HG02798 (cell line): ENCODE measurements around the gene SEMA4C.

ENCODE experiments used
- ATAC-seq: cut with Tn5 transposase; IDR thresholded peaks from one replicate; pipeline ENCODE4 v1.9.1; 2021; ENCODE audit warnings: mild to moderate bottlenecking; ENCODE audit not compliant: unreplicated experiment, poor library complexity

Gene SEMA4C

DNA sequence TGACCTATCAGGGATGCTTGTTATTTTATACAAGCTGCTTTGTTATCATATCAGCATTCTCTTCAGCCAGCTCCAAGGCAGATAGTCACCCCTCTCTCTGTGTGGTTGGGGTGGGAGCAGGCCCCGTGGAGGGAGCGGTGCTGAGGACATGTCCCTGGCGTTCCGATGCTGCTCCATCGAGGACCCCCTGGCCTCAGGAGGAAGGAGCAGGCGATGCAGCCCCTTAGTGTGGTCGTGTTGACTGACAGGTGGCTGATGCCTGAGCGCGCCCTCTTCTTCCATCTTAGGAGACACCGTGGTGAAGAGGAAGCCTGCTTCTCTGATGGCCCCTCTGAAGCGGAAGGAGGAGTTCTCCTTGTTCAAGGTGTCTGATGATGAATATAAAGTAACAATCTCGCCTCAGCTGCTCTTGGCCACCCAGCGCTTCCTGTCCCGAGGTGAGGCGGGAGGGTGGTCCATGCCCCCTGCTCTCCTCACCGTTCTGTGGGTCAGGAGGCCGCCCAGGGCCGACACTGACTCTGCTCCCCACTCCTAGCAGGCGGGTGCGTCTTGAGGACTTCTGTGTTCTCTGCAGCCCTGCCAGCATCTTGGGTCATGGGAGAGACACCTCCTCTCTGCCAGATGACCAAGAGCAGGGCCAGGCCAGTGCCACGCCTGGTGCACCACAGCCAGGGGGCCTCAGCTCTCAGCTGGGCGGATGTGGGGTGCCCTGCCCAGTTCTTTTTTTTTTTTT lies 43.2 kb downstream of the SEMA4C start:
- no peak for ATAC-seq

DNA sequence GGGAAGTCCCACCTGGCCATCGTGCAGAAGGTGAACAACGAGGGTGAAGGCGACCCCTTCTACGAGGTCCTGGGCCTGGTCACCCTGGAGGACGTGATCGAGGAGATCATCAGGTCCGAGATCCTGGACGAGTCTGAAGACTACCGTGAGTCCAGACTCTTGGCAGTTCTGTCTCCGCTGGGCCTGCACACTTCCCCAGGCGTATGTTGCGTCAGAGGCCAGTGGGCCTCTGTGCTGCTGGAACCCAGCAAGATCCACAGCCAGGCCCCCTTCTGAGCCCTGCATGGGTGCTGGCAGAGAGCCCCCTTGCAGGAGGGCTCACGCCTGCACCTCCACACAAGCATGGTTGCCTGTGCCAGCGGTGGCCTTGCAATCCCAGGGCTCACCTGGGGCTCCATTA lies 44.8 kb downstream of the SEMA4C start:
- ATAC-seq, result no peak

DNA sequence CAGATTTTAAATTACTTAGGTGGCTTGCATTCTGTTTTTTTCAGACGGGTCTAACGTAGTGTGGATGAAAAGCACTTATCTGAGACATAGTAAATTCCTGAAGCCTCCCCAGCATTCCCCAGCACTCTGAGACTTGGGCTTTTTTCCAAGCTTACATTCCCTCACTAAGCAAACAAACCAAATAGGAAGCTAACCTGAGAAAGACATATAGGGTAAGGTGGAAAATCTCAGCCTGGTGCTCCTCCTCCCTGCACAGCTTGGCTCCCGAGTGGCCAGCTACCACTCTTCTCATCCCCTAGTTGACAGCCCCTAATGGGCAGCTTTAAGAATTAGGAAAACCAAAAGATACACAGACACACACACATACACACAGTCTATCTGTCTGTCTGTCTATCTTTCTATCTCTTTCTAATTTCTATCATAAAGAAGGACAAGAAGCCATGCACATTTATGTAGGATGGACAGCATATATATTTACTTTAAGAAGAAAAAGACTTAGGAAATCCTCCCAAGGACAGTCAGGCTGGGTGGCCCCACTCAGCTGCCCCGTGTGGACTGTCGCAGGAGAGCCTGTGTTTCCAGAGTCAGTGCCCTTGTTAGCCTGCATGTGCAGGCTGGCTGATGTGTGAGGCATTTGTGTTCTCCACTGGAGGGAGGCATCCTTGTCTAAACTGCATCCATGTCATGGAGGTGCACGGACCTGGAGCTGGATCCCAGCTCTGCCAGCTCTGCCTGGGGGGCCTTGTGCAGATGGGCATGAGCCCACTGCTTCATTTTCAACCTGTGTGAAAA lies 45.6 kb downstream of the SEMA4C start:
- ATAC-seq, result no peak

DNA sequence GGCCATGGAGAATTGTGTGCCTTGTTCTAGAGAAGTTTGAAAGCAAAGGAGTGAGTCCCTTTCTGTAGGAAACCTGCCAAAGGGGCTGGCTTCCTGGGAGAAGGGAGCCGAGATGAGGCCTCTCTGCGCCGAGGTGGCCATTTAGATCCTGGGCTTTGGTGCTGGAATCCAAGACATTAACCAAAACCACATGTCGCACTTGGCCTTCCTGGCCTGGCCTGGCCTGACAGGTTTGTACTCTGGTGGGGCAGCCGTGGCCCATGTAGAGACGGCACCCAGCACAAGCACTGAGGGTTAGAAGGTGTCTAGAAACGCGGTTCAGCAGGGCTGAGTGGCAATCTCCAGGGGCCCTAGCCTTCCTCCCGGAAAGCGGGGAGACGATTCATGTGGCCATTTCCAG lies 46.7 kb downstream of the SEMA4C start:
- no peak for ATAC-seq

DNA sequence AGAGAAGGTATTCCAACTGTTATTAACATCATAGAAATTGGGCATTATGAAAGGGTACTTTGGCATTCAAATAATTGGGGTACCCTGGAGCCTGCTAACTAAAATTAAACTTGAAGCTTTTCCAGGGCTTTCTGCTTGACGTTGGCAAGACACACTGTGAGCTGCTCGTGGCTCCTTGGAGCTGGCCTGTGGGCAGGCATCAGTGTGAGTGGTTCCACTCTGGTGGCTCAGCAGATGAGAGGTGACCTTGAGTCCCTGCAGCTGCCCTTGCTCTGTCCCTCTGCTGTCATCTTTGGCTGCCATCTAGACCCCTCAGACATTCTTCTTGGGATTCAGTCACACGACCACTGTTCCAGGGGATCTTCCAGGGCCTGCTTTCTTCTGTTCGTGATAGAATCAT lies 47.1 kb downstream of the SEMA4C start:
- ATAC-seq, result no peak

DNA sequence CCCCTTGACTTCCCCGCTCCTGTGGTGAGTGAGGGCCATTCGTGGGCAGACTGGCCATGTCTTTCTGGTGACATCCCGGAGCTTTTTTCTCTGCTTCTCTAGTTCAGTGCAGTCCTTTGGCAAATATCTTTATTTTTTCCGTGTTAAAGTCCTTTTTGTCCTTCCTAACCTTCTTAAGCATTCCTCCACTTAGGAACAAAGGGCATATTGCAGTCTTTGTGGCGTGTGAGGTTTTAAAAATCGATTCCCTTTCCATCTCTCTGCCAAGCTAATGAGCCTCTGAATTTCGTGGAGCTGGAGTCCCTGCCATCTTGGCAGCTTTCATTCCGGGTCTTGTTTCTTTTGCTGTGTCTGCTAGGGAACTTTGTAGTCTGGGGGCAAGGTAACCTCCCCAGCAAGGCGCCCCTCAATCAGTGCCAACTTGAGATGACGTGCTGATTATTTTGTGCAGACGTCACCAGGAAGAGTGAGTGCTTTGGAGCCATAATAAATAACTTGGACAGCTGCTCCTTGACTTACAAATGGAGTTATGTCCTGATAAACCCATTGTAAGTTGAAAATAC lies 48.7 kb downstream of the SEMA4C start:
- ATAC-seq, result no peak

DNA sequence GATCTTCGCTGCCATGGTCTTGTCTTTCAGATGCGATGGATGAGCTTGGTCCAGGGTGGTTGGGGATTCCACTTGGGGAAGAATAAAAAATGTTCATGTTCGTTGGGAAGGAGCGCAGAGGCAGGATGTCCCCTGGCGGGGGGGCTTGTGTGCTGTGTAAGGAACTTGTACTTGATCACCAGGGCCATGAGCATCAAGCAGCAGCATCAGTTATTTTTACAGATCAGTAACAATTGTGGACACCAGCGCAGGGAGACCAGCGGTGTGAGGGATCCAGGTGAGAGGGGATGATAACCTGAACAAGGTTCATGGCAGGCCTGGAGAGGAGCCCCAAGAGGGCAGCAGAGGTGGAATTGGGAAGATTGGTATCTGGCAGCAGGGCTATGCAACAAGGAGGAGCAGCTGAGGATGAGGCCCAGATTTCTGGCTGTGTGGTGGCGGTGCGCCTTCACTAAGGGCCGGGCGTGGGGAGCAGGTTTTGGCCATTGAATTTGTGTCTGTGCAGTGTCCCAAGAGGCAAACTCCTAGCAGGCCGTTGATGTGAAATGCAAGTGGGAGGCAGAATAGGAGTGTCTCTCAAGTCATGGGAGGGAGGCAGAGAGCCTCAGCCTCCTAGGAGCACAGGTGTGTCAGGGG lies 49.9 kb downstream of the SEMA4C start:
- no peak for ATAC-seq

DNA sequence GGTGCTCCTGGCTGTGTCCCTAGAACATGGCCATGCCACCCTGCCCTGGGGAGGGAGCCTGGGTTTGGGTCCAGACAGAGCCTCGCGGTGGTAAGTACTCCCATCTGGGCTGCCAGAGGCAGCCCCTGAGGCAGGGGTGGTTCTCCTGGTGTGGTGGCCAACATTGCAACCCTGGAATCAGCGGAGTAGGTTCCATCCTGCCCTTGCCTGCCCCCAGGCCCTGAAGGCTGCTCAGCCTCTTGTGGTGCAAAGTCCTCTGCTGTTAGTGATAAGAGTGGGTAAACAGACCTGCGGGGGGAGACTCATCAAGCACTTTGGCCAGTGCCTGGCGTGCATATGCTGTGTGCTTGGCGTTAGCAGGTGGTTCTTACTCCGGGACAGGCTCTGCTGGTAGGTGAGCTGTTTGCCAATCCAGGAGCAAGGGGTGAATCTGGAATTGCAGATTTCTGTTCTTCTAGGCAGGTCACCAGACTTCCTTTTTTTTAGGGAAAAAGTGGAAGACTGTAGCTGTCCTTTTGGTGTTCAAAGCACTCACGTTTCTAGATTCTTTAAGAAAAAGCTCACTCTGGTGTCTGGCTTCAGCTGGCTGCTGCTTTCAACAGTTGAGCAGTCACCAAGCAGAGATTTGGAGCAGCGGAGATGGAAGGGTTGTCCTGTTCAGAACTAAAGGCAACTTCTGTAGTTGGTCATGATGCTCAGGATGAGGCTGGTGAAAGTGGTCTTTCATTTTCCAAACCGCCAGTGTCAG lies 50.6 kb downstream of the SEMA4C start:
- no peak for ATAC-seq

DNA sequence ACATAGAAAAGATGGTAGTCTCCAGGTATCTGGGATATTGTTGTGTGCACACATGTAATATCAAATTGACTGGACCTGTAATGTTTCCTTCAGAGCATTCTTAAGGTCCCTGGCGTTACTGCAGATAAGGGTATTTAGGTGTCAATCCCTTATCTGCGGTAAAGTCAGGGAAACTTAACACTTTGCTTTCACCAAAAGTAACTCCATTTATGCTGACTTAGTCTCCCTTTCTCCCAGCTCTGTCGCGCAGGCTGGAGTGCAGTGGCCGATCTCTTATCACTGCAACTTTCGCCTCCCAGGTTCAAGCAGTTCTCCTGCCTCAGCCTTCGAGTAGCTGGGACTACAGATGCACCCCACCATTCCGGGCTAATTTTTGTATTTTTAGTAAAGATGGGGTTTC lies 52.0 kb downstream of the SEMA4C start:
- no peak for ATAC-seq

DNA sequence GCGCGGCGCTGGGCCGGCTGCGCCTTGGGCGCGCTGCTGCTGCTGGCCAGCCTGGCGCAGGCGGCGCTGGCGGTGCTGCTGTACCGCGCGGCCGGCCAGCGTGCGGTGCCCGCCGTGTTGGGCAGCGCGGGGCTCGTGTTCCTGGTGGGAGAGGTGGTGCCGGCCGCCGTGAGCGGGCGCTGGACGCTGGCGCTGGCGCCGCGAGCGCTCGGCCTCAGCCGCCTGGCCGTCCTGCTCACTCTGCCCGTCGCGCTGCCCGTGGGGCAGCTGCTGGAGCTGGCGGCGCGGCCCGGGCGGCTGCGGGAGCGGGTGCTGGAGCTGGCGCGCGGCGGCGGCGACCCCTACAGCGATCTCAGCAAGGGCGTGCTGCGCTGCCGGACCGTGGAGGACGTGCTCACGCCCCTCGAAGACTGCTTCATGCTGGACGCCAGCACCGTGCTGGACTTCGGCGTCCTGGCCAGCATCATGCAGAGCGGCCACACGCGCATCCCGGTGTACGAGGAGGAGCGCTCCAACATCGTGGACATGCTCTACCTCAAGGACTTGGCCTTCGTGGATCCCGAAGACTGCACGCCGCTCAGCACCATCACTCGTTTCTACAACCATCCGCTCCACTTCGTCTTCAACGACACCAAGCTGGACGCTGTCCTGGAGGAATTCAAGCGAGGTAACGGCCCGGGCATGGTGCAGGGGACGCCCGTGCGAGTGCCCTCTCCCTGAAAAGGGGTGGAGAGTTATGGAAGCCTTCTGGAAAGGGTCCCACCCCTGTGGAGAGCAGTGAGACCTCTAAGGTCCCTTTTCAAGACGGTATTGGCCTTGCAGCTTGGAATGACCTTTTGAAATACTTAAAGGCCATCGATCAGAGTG lies 52.8 kb downstream of the SEMA4C start:
- ATAC-seq, result no peak

DNA sequence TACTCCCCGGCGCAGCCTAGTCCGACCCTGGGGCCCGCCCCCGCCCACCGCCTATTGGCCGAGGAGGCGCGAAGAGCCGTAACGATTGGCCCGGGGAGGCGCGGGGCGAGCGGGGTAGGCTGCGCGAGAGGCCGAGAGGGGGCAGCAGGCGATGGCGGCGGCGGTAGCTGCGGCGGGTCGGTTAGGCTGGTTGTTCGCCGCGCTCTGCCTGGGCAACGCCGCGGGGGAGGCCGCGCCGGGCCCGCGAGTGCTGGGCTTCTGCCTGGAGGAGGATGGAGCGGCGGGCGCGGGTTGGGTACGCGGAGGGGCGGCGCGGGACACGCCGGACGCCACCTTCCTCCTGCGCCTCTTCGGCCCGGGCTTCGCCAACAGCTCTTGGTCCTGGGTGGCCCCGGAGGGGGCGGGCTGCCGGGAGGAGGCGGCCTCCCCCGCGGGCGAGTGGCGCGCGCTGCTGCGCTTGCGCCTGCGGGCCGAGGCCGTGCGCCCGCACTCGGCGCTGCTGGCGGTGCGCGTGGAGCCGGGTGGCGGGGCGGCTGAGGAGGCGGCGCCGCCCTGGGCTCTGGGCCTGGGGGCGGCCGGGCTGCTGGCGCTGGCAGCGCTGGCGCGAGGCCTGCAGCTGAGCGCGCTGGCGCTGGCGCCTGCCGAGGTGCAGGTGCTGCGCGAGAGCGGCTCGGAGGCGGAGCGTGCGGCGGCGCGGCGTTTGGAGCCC lies 53.6 kb downstream of the SEMA4C start, which contains the start of gene CNNM3:
Gene CNNM3 (plus strand): TSS at position 142 of the 709 bp plus-strand sequence. CDS start 10 bp downstream, at position 152.
- ATAC-seq, result peak; percentile 90

DNA sequence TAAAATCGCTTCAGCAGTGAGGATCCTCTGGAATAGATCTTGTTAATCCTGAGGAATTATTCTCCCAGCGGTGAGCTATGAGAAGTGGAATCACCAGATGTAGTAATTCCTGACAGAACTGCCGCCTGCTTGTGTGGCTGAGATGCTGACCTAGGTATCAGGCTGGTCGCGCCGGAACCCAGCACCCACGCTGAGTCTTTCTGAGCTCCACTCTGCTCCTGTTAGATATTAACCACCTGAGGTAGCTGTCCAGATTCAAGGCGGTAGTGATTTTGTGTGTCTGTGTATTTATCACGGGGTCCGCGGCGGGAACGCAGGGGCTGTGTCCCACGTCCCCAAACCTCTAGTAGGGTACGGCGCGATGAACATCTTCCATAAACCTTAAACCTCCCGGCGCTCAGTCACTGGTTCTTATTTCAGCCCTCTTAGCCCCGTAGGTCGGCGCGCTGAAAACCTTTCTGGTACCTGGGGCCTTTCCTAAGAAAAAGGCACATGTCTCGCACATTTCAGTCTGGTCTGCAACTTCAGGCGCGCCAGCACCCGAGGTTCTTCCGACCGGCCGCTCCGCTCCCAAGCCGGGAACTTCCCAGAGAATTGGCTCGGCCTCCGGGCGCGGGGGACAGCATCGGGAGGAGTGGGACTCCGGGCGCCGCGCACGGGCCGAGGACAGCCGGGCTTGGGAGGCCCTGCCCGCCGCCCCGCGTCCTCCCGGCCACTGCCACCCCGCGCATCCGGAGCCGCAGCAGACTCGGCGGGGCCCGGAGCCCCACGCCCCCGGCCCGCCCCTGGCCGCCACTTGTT lies 54.4 kb downstream of the SEMA4C start:
- ATAC-seq, result no peak

DNA sequence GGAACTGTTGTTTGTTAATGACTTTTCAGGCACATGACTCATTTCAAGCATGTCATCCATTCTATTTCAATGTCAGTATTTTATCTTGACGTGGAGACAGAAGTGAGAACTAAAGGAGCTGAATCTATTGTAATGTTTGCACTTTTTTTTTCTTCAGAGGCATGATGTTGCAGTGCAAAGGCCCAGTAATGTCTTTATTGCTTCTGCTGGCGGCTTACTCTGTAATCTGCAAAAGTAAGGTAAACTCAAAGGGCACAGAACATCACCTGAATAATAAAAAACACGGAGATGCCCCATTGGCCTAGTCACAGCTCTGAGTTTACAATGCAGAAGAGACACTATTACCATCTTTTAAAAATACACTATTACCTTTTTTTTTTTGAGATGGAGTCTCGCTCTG lies 56.2 kb downstream of the SEMA4C start:
- no peak for ATAC-seq

DNA sequence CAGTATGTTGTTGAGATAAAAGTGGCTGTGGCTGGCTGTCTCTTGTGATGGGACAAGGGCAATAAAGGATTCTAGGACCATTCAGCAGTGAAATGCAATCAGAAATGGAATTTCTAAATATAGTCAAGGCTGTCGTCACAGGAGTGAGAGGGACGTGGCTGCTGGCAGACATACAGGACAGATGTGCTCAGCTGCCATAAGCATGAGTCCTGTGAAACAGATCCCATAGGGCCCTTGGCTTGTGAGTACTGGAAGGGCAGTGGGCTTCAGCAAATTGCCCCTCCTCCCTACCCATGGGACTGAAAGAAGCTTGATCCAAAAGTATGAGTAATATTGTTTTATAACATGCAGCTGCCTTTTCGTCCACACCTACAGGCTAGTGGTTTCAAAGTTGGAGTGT lies 58.0 kb downstream of the SEMA4C start:
- no peak for ATAC-seq

DNA sequence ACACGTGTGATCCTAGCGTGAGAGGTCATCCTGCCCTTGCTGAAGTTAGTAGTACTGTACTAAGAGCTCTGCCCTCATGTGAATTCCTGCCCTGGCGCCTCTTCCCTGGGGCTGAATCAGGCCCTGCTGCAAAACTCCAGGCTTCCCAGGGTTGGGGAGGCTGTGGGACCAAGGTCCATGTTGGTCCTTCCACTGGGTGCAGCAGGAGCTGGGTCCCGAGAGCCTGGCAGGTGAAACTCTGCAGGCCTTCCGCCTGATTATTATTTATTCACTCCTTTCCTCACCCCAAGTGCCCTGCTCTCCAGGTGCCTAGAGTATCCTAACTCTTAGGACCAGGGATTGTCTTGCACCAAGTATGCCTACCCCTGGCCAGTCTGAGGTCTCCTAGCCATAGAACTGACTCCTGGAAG lies 59.1 kb downstream of the SEMA4C start:
- ATAC-seq, result no peak

DNA sequence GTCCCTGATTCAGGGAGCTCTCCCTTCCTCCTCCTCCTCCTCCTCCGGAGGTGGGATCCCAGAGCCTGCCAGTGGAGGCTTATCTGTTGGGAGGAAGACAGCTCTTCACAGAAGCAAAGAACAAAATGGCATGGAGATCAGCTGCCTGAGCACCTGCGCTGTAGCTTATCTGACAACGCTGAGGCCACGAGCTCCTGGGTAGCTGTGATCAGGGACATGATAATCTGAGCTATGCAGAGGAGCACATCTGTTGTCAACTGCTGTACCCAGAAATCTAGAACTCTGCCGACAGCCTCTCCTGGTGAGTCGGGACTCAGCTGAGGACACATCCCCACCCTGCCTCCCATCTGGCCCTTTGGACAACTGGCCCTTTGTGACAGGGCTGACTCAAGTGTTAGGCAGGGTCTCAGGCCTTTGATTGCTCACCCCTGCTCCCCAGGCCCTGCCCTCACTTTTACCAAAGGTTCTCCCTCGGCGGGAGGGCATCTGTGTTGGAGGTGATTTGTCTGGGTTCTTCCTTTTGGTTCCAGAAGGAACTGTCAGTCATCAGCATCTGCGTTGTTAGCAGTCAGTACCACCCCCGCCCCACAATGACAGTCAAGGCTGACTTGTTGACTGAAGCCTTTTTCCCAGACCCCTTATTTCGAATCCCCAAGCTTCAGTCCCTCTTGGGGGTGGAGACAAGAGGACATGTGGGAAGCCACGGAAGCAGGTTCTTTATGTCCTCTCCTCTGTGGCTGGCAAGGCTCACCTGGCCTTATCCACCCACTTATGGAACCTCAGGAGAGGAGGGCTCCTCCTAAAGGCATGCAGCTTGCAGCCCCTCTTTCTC lies 59.7 kb downstream of the SEMA4C start:
- no peak for ATAC-seq
